ENCODE results near the gene IL11RA.

The IL11RA gene

GRCh38 chr9:34651321-34651720 lies 664 bp upstream of the IL11RA start:
- no peak overlapping the region for H3K4me3 ChIP-seq (IDR thresholded peaks at IDR 0.05; ENCODE audit: insufficient read depth, low read depth, low read length)
- no peaks in the 10 kb centered on the region for H3K27me3 ChIP-seq (ENCODE audit: insufficient read depth, low read depth)
- H3K36me3 ChIP-seq (ENCODE audit: insufficient read depth) = no peaks in the 10 kb centered on the region
- TF ChIP-seq CTCF (conservative IDR thresholded peaks at IDR 0.05; ENCODE audit: low read depth, low read length) = no peak
- peaks cover 11% of the 10 kb centered on the region for H3K4me1 ChIP-seq (ENCODE audit: low read depth, poor library complexity, severe bottlenecking)
- peaks cover 11% of the 10 kb centered on the region; the same call in 1 of the 2 replicates for H3K79me2 ChIP-seq (ENCODE audit: insufficient read depth, low read depth)
- no peak overlapping the region for H3K27ac ChIP-seq
- H2AFZ ChIP-seq (ENCODE audit: low read depth) = no peak overlapping the region
- H3K9ac ChIP-seq = no peak overlapping the region
- no peak overlapping the region for H3K4me2 ChIP-seq
- H4K20me1 ChIP-seq (ENCODE audit: insufficient read depth) = no peaks in the 10 kb centered on the region

GRCh38 chr9:34652602-34653000 lies 616 bp downstream of the IL11RA start:
- Histone ChIP-seq H3K27ac (no peak overlapping the region), H3K4me3 (IDR thresholded peaks at IDR 0.05; ENCODE audit: insufficient read depth, low read depth, low read length) (no peak overlapping the region), H3K9ac (no peak overlapping the region), H3K79me2 (ENCODE audit: insufficient read depth, low read depth) (peaks cover 6% of the 10 kb centered on the region; the same call in 1 of the 2 replicates), H2AFZ (ENCODE audit: low read depth) (no peak overlapping the region), H3K4me1 (ENCODE audit: low read depth, poor library complexity, severe bottlenecking) (peaks cover 8% of the 10 kb centered on the region), H3K4me2 (no peak overlapping the region), H3K36me3 (ENCODE audit: insufficient read depth) (no peaks in the 10 kb centered on the region), H4K20me1 (ENCODE audit: insufficient read depth) (no peaks in the 10 kb centered on the region), H3K27me3 (ENCODE audit: insufficient read depth, low read depth) (no peaks in the 10 kb centered on the region)
- TF ChIP-seq CTCF (conservative IDR thresholded peaks at IDR 0.05; ENCODE audit: low read depth, low read length) = no peak

- Histone ChIP-seq H3K4me3 (IDR thresholded peaks at IDR 0.05; ENCODE audit: insufficient read depth, low read depth, low read length) (no peak overlapping the region), H3K36me3 (ENCODE audit: insufficient read depth) (no peaks in the 10 kb centered on the region), H3K9ac (no peak overlapping the region), H2AFZ (ENCODE audit: low read depth) (no peak overlapping the region), H3K79me2 (ENCODE audit: insufficient read depth, low read depth) (no peaks in the 10 kb centered on the region), H4K20me1 (ENCODE audit: insufficient read depth) (no peaks in the 10 kb centered on the region), H3K27me3 (ENCODE audit: insufficient read depth, low read depth) (no peaks in the 10 kb centered on the region), H3K27ac (no peak overlapping the region), H3K4me2 (no peak overlapping the region), H3K4me1 (ENCODE audit: low read depth, poor library complexity, severe bottlenecking) (no peaks in the 10 kb centered on the region)
- TF ChIP-seq CTCF (conservative IDR thresholded peaks at IDR 0.05; ENCODE audit: low read depth, low read length) = no peak
These were observed 1.4 kb downstream of the IL11RA start for GRCh38 chr9:34653151-34654072.

GRCh38 chr9:34654323-34655051 lies 2.5 kb downstream of the IL11RA start:
- H3K36me3 ChIP-seq (ENCODE audit: insufficient read depth) = no peaks in the 10 kb centered on the region
- H3K4me3 ChIP-seq (IDR thresholded peaks at IDR 0.05; ENCODE audit: insufficient read depth, low read depth, low read length) = no peak overlapping the region
- no peaks in the 10 kb centered on the region for H3K27me3 ChIP-seq (ENCODE audit: insufficient read depth, low read depth)
- no peak overlapping the region for H3K4me2 ChIP-seq
- H4K20me1 ChIP-seq (ENCODE audit: insufficient read depth) = no peaks in the 10 kb centered on the region
- H3K4me1 ChIP-seq (ENCODE audit: low read depth, poor library complexity, severe bottlenecking) = no peaks in the 10 kb centered on the region
- no peak for TF ChIP-seq CTCF (conservative IDR thresholded peaks at IDR 0.05; ENCODE audit: low read depth, low read length)
- H3K9ac ChIP-seq = no peak overlapping the region
- H2AFZ ChIP-seq (ENCODE audit: low read depth) = no peak overlapping the region
- no peak overlapping the region for H3K27ac ChIP-seq
- H3K79me2 ChIP-seq (ENCODE audit: insufficient read depth, low read depth) = no peaks in the 10 kb centered on the region
